IMR-90 (cell line): ENCODE data around the gene ZFYVE28. TPM values are rescaled to one million over a fixed set of nuclear protein-coding genes. Genes with fewer than 3 reads are reported as not detected.

Experiments
- ATAC-seq: fragments of 200-7000 bp; cut with Tn5 transposase; 2 replicates; pipeline ENCODE4 v1.9.1; 2020; ENCODE audit warnings: low read depth, mild to moderate bottlenecking, moderate library complexity
- BruUV-seq: library from RNA; stranded (reverse); fragments of 400-500 nt; replicated peaks from 2 replicates; lab custom pipeline; 2021; lab: Mats Ljungman, UMichigan
- CTCF ChIA-PET: fragments of 300-600 bp; formaldehyde crosslinking; extraction: SDS; loops from one replicate; lab custom pipeline; 2021; ENCODE audit warnings: antibody characterized with exemption; lab: Yijun Ruan, JAX
- POLR2A ChIA-PET: fragments of 300-600 bp; sonication (Branson Sonifier 250); formaldehyde crosslinking; loops from one replicate; lab custom pipeline; 2022; ENCODE audit warnings: antibody characterized with exemption; ENCODE audit not compliant: unreplicated experiment; lab: Charles Lee
- DNase-seq: peaks from one replicate; pipeline ENCODE4 v3.0.0; 2013
- H2AFZ ChIP-seq: replicated peaks from 2 replicates; pipeline ENCODE3; 2013; ENCODE audit warnings: low read length, mild to moderate bottlenecking; ENCODE audit not compliant: poor library complexity
- H2AK5ac ChIP-seq: 2 replicates; pipeline ENCODE4 v1.6.1; 2013; ENCODE audit warnings: low read depth, low read length, inconsistent platforms
- H2AK9ac ChIP-seq: replicated peaks from 2 replicates; pipeline ENCODE3; 2013; ENCODE audit warnings: mild to moderate bottlenecking, low read depth, low read length, moderate library complexity; ENCODE audit not compliant: poor library complexity
- H2BK120ac ChIP-seq: 2 replicates; pipeline ENCODE4 v1.6.1; 2013; ENCODE audit warnings: low read depth, low read length, inconsistent platforms
- H2BK15ac ChIP-seq: 3 replicates; pipeline ENCODE4 v1.6.1; 2013; ENCODE audit warnings: low read depth, low read length, inconsistent platforms
- H2BK20ac ChIP-seq: 2 replicates; pipeline ENCODE4 v1.6.1; 2013; ENCODE audit warnings: low read depth, mild to moderate bottlenecking, inconsistent platforms, low read length, moderate library complexity
- H2BK5ac ChIP-seq: 2 replicates; pipeline ENCODE4 v1.6.1; 2013; ENCODE audit warnings: mild to moderate bottlenecking, low read depth, low read length, inconsistent platforms; ENCODE audit not compliant: poor library complexity, severe bottlenecking
- H3K14ac ChIP-seq: replicated peaks from 2 replicates; pipeline ENCODE4 v1.6.1; 2013; ENCODE audit warnings: low read depth, low read length, inconsistent platforms
- H3K18ac ChIP-seq: 2 replicates; pipeline ENCODE4 v1.6.1; 2013; ENCODE audit warnings: low read depth, low read length, control low read depth
- H3K23ac ChIP-seq: 2 replicates; pipeline ENCODE4 v1.6.1; 2013; ENCODE audit warnings: low read depth, low read length, inconsistent platforms
- H3K27ac ChIP-seq: 2 replicates; pipeline ENCODE4 v1.5.1; 2013; ENCODE audit warnings: mild to moderate bottlenecking, control low read depth, low read length; ENCODE audit not compliant: insufficient read depth
- H3K27me3 ChIP-seq: 2 replicates; pipeline ENCODE4 v1.6.1; 2013; ENCODE audit warnings: low read length; ENCODE audit not compliant: control insufficient read depth, insufficient read depth
- H3K36me3 ChIP-seq: 2 replicates; pipeline ENCODE4 v1.6.1; 2013; ENCODE audit warnings: low read length, mixed read lengths; ENCODE audit not compliant: control insufficient read depth, insufficient read depth
- H3K4ac ChIP-seq: 2 replicates; pipeline ENCODE4 v1.6.1; 2013; ENCODE audit warnings: low read depth, low read length, inconsistent platforms
- H3K4me1 ChIP-seq: 2 replicates; pipeline ENCODE4 v1.6.1; 2013; ENCODE audit warnings: low read length, mixed read lengths; ENCODE audit not compliant: control insufficient read depth, insufficient read depth
- H3K4me2 ChIP-seq: 2 replicates; pipeline ENCODE4 v1.6.1; 2013; ENCODE audit warnings: low read depth, mild to moderate bottlenecking, control low read depth, low read length, moderate library complexity
- H3K4me3 ChIP-seq: 2 replicates; pipeline ENCODE4 v1.5.1; 2013; ENCODE audit warnings: low read depth, mild to moderate bottlenecking, control low read depth, low read length, moderate library complexity; ENCODE audit not compliant: insufficient read depth
- H3K56ac ChIP-seq: 2 replicates; pipeline ENCODE4 v1.6.1; 2013; ENCODE audit warnings: low read length, inconsistent platforms; ENCODE audit not compliant: insufficient read depth; ENCODE audit errors: extremely low read depth
- H3K79me1 ChIP-seq, 2 experiments: 2 replicates each; pipeline ENCODE4 v1.6.1; 2013; ENCODE audit warnings: low read length in 2 of 2, inconsistent platforms in 1 of 2, low read depth in 1 of 2
- H3K9ac ChIP-seq: 2 replicates; pipeline ENCODE4 v1.6.1; 2013; ENCODE audit warnings: low read depth, low read length, control low read depth
- H3K9me1 ChIP-seq: 2 replicates; pipeline ENCODE4 v1.6.1; 2013; ENCODE audit warnings: low read length, inconsistent platforms; ENCODE audit not compliant: insufficient read depth
- H3K9me3 ChIP-seq: 2 replicates; pipeline ENCODE4 v1.6.1; 2013; ENCODE audit warnings: low read length; ENCODE audit not compliant: control insufficient read depth, insufficient read depth
- H4K20me1 ChIP-seq: 2 replicates; pipeline ENCODE4 v1.6.1; 2013; ENCODE audit warnings: low read length, inconsistent platforms; ENCODE audit not compliant: insufficient read depth
- H4K5ac ChIP-seq: 2 replicates; pipeline ENCODE4 v1.6.1; 2013; ENCODE audit warnings: mild to moderate bottlenecking, low read depth, low read length, control low read depth
- H4K8ac ChIP-seq, 2 experiments: 2 replicates each; pipeline ENCODE4 v1.6.1; 2013; ENCODE audit warnings: low read depth in 2 of 2, low read length in 2 of 2, control low read depth in 1 of 2, inconsistent platforms in 1 of 2
- H4K91ac ChIP-seq: 2 replicates; pipeline ENCODE4 v1.6.1; 2013; ENCODE audit warnings: low read depth, low read length, inconsistent platforms; ENCODE audit not compliant: insufficient read depth
- CEBPB ChIP-seq: IDR thresholded peaks from 2 replicates; pipeline ENCODE4 v1.6.1; 2012; ENCODE audit warnings: low read depth, low read length, improper control_type of control experiment
- CHD1 ChIP-seq: IDR thresholded peaks from 2 replicates; pipeline ENCODE4 v1.6.1; 2012; ENCODE audit warnings: low read depth, low read length, improper control_type of control experiment
- FOS ChIP-seq: fragments of 150-350 bp; IDR thresholded peaks from 2 replicates; pipeline ENCODE4 v1.6.1; 2016; ENCODE audit warnings: low read depth, low read length
- MAFK ChIP-seq: IDR thresholded peaks from 2 replicates; pipeline ENCODE4 v1.6.1; 2012; ENCODE audit warnings: low read depth, low read length, improper control_type of control experiment
- MAZ ChIP-seq: IDR thresholded peaks from 2 replicates; pipeline ENCODE4 v1.6.1; 2012; ENCODE audit warnings: low read depth, mild to moderate bottlenecking, low read length, improper control_type of control experiment, moderate library complexity, borderline replicate concordance
- MXI1 ChIP-seq: IDR thresholded peaks from 2 replicates; pipeline ENCODE4 v1.6.1; 2012; ENCODE audit warnings: low read depth, mild to moderate bottlenecking, low read length, moderate library complexity, borderline replicate concordance
- NFE2L2 ChIP-seq: fragments of 150-350 bp; IDR thresholded peaks from 2 replicates; pipeline ENCODE4 v1.6.1; 2016; ENCODE audit warnings: low read depth, mild to moderate bottlenecking, low read length
- POLR2A ChIP-seq: IDR thresholded peaks from 2 replicates; pipeline ENCODE4 v1.6.1; 2012; ENCODE audit warnings: mild to moderate bottlenecking, low read depth, low read length
- RAD21 ChIP-seq: IDR thresholded peaks from 2 replicates; pipeline ENCODE4 v1.6.1; 2012; ENCODE audit warnings: low read length, improper control_type of control experiment
- RCOR1 ChIP-seq: IDR thresholded peaks from 2 replicates; pipeline ENCODE4 v1.6.1; 2012; ENCODE audit warnings: mild to moderate bottlenecking, low read length, improper control_type of control experiment; ENCODE audit not compliant: insufficient replicate concordance
- SMC3 ChIP-seq: fragments of 150-350 bp; IDR thresholded peaks from 2 replicates; pipeline ENCODE4 v1.6.1; 2016; ENCODE audit warnings: low read depth, mild to moderate bottlenecking, antibody characterized with exemption, low read length, moderate library complexity
- whole genome bisulfite sequencing, 2 experiments: methylation state at CpG; one replicate each; pipeline versions ENCODE4 v1.1.5 to v1.1.7; 2013; ENCODE audit warnings: missing lambda C conversion rate in 2 of 2; ENCODE audit not compliant: insufficient read length in 1 of 2; ENCODE audit errors: extremely low coverage in 2 of 2; 5-methylcytosine and 5-hydroxymethylcytosine counted together
- dilution Hi-C: fragments of 300-500 bp; cut with HindIII; formaldehyde crosslinking; loops from one replicate; pipeline ENCODE4 v1.14.3; 2018; ENCODE audit warnings: low sequenced_read_pairs; ENCODE audit not compliant: unreplicated experiment
- in situ Hi-C: fragments of 300-500 bp; cut with MboI; formaldehyde crosslinking; loops from 3 replicates; pipeline ENCODE4 v1.14.3; 2019; ENCODE audit warnings: low sequenced_read_pairs, inconsistent platforms, mixed read lengths
- intact Hi-C: fragments of 100-400 bp; cut with micrococcal nuclease; formaldehyde crosslinking; loops from 2 replicates; pipeline ENCODE4 v1.10.0; 2022
- polyA plus RNA-seq, 3 experiments: library from polyadenylated mRNA; depleted of rRNA; stranded (reverse); fragments of >200 nt; gene quantifications; 2 replicates each; pipeline ENCODE4 v1.2.3, GENCODE V29; 2012; ENCODE audit warnings: low replicate concordance in 1 of 3
- total RNA-seq: library from RNA; depleted of rRNA; stranded (reverse); fragments of >200 nt; gene quantifications from 2 replicates; pipeline ENCODE4 v1.2.3, GENCODE V29; 2012
- TF ChIP-seq, protein P1 (sequence below): fragments of 150-350 bp; IDR thresholded peaks from 2 replicates; pipeline ENCODE4 v1.6.1; 2017; ENCODE audit warnings: mild to moderate bottlenecking, antibody characterized with exemption, low read length, low read depth
- TF ChIP-seq, protein P2 (sequence below): conservative IDR thresholded peaks from 2 replicates; pipeline ENCODE4 v1.5.1; 2012; ENCODE audit warnings: mild to moderate bottlenecking, low read depth, low read length, improper control_type of control experiment

The ZFYVE28 gene
- total and polyA plus RNA-seq, 2 of the 4 experiments (the other 2 are of a cell fraction), result 0.36 to 1.2 TPM

GRCh38 chr4:2423066-2423465 lies 4.6 kb upstream of the ZFYVE28 start:
- BruUV-seq, result no TSS peak
- H3K9ac ChIP-seq, result no peak overlapping the region
- no peaks in the 10 kb centered on the region for H3K79me1 ChIP-seq
- no peak overlapping the region for H3K14ac ChIP-seq
- H2AK5ac ChIP-seq, result no peak overlapping the region
- CTCF ChIA-PET, result no interaction called here
- no peak overlapping the region for H2BK5ac ChIP-seq
- H3K56ac ChIP-seq, result no peak overlapping the region
- H3K27me3 ChIP-seq, result peaks cover 49% of the 10 kb centered on the region
- ATAC-seq, result no peak
- no peak overlapping the region for H2BK120ac ChIP-seq
- H2AK9ac ChIP-seq, result no peak overlapping the region
- no peak overlapping the region for H4K91ac ChIP-seq
- no peak overlapping the region for H3K4ac ChIP-seq
- intact Hi-C loops, result no loop called here
- H4K20me1 ChIP-seq, result no peaks in the 10 kb centered on the region
- in situ Hi-C loops, result no loop called here
- no peaks in the 10 kb centered on the region for H3K36me3 ChIP-seq
- 20% methylated on average over 1 of the region's 4 CpGs; no CpG with 5 or more reads in 1 of the 2 experiments for WGBS, 2 experiments
- H2AFZ ChIP-seq, result no peak overlapping the region
- 0 out of 2 replicates have a peak, but pooled peaks cover 2% of the 10 kb centered on the region for H3K9me3 ChIP-seq
- no peak overlapping the region for H3K18ac ChIP-seq
- no peaks in the 10 kb centered on the region for H3K9me1 ChIP-seq
- H4K8ac ChIP-seq, result no peak overlapping the region
- H3K4me2 ChIP-seq, result no peak overlapping the region
- dilution Hi-C loops, result no loop called here
- no peak for TF ChIP-seq MAFK
- no peak for TF ChIP-seq RCOR1
- TF ChIP-seq, protein P1, sequence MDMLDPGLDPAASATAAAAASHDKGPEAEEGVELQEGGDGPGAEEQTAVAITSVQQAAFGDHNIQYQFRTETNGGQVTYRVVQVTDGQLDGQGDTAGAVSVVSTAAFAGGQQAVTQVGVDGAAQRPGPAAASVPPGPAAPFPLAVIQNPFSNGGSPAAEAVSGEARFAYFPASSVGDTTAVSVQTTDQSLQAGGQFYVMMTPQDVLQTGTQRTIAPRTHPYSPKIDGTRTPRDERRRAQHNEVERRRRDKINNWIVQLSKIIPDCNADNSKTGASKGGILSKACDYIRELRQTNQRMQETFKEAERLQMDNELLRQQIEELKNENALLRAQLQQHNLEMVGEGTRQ, result no peak
- TF ChIP-seq, protein P2, sequence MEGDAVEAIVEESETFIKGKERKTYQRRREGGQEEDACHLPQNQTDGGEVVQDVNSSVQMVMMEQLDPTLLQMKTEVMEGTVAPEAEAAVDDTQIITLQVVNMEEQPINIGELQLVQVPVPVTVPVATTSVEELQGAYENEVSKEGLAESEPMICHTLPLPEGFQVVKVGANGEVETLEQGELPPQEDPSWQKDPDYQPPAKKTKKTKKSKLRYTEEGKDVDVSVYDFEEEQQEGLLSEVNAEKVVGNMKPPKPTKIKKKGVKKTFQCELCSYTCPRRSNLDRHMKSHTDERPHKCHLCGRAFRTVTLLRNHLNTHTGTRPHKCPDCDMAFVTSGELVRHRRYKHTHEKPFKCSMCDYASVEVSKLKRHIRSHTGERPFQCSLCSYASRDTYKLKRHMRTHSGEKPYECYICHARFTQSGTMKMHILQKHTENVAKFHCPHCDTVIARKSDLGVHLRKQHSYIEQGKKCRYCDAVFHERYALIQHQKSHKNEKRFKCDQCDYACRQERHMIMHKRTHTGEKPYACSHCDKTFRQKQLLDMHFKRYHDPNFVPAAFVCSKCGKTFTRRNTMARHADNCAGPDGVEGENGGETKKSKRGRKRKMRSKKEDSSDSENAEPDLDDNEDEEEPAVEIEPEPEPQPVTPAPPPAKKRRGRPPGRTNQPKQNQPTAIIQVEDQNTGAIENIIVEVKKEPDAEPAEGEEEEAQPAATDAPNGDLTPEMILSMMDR, result no peak
- TF ChIP-seq POLR2A, result no peak
- TF ChIP-seq CEBPB, result no peak
- no peak for TF ChIP-seq MAZ
- TF ChIP-seq NFE2L2, result no peak
- no peak for TF ChIP-seq FOS
- TF ChIP-seq CHD1, result no peak
- TF ChIP-seq SMC3, result no peak
- no peak for TF ChIP-seq RAD21
- no peak for TF ChIP-seq MXI1
- H2BK20ac ChIP-seq, result no peak overlapping the region
- H4K5ac ChIP-seq, result no peak overlapping the region
- H3K4me3 ChIP-seq, result no peak overlapping the region
- no peak overlapping the region for H3K23ac ChIP-seq
- H2BK15ac ChIP-seq, result no peak overlapping the region
- no peak for DNase-seq
- POLR2A ChIA-PET, result no interaction called here
- no peak overlapping the region for H3K27ac ChIP-seq
- H3K4me1 ChIP-seq, result 0 out of 2 replicates have a peak, but pooled peaks cover 2% of the 10 kb centered on the region
